Effector memory CD4-positive, alpha-beta T cell (primary cell): Measurements from ENCODE around the gene HOGA1.

Source experiments
- DNase-seq, 3 donors: peaks; one replicate each; pipeline ENCODE4 v3.0.0-alpha.2; 2020
- H3K27ac ChIP-seq: 2 replicates; pipeline ENCODE4 v1.7.0; 2013; ENCODE audit warnings: mild to moderate bottlenecking, low read length, moderate library complexity; ENCODE audit not compliant: insufficient read depth, poor library complexity, severe bottlenecking
- H3K27me3 ChIP-seq: replicated peaks from 2 replicates; pipeline ENCODE4 v1.7.0; 2013; ENCODE audit warnings: mild to moderate bottlenecking, low read length; ENCODE audit not compliant: insufficient read depth, control insufficient read depth, poor library complexity, severe bottlenecking
- H3K36me3 ChIP-seq: 2 replicates; pipeline ENCODE4 v1.7.0; 2013; ENCODE audit warnings: mild to moderate bottlenecking, low read length, moderate library complexity; ENCODE audit not compliant: control insufficient read depth, insufficient read depth
- H3K4me1 ChIP-seq: 2 replicates; pipeline ENCODE4 v1.7.0; 2013; ENCODE audit warnings: low read length, mild to moderate bottlenecking; ENCODE audit not compliant: control insufficient read depth, insufficient read depth, poor library complexity, severe bottlenecking
- H3K4me3 ChIP-seq: 2 replicates; pipeline ENCODE4 v1.7.0; 2013; ENCODE audit warnings: low read length, low read depth, mild to moderate bottlenecking; ENCODE audit not compliant: insufficient read depth, poor library complexity, severe bottlenecking
- H3K9me3 ChIP-seq: 2 replicates; pipeline ENCODE4 v1.7.0; 2013; ENCODE audit warnings: mild to moderate bottlenecking, low read length, moderate library complexity; ENCODE audit not compliant: control insufficient read depth

Gene HOGA1

GRCh38 chr10:97608991-97609561, 24.9 kb downstream of the HOGA1 start:
- Histone ChIP-seq H3K36me3 (no peaks in the 10 kb centered on the region), H3K27me3 (no peaks in the 10 kb centered on the region), H3K4me3 (no peak overlapping the region), H3K9me3 (no peaks in the 10 kb centered on the region), H3K4me1 (no peaks in the 10 kb centered on the region), H3K27ac (no peak overlapping the region)
- no peak for DNase-seq

DNA sequence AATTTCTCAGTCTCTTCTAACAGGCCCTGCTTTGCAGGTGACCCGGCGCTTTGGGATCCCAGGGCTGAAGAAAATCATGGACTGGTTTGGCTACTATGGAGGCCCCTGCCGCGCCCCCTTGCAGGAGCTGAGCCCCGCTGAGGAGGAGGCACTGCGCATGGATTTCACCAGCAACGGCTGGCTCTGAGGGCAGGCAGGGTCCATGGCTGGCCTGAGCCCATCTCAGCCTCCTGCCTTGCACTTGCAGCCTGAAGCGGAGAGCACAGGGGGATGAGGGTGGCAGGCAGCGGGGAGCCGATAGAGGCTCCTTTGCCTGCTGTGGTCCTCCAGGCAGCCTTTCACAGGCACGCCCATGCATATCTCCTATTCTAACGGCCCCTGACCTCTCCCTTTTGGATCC, 27.3 kb downstream of the HOGA1 start:
- Histone ChIP-seq H3K36me3 (no peaks in the 10 kb centered on the region), H3K9me3 (no peaks in the 10 kb centered on the region), H3K27ac (no peak overlapping the region), H3K27me3 (no peaks in the 10 kb centered on the region), H3K4me3 (no peak overlapping the region), H3K4me1 (no peaks in the 10 kb centered on the region)
- DNase-seq: no peak

DNA sequence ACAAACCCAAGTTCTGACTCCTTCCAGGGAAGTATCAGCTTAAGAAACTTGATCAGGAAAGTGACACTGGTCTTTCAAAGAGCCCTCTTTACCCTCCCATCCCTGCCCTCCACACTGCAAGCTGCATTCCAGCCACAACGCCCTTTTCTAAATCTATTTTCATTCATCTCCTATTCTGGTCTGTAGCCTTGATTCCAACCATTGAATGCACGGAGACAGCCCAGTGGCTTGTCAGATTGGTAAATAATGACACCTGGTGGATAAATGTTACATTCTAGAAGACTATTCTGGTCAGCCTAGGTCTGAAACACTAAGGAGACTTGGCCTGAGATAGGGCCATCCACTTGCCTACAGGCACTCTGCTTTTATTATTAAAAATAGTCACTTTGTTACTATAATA, 28.2 kb downstream of the HOGA1 start:
- Histone ChIP-seq H3K4me1 (no peaks in the 10 kb centered on the region), H3K4me3 (no peak overlapping the region), H3K36me3 (no peaks in the 10 kb centered on the region), H3K27me3 (no peaks in the 10 kb centered on the region), H3K9me3 (no peaks in the 10 kb centered on the region), H3K27ac (no peak overlapping the region)
- no peak for DNase-seq

DNA sequence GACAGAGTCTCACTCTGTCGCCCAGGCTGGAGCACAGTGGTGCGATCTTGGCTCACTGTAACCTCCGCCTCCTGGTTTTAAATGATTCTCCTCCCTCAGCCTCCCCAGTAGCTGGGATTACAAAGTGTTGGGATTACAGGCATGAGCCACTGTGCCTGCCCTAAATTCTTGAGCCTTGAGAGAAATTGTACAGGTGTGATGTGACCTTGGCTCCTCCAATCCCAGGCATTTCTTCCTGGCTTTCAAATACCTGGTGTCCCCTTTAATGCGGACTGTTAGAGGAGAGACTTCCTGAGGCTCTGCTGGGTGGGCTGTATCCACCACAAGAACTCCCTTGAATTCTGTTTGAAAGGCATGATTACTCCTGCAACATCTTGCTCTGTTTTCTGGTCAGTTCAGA, 34.1 kb downstream of the HOGA1 start:
- no peaks in the 10 kb centered on the region for H3K4me1 ChIP-seq
- H3K27ac ChIP-seq: no peak overlapping the region
- no peaks in the 10 kb centered on the region for H3K36me3 ChIP-seq
- no peak overlapping the region for H3K4me3 ChIP-seq
- H3K27me3 ChIP-seq: no peaks in the 10 kb centered on the region
- DNase-seq: no peak
- H3K9me3 ChIP-seq: no peaks in the 10 kb centered on the region

DNA sequence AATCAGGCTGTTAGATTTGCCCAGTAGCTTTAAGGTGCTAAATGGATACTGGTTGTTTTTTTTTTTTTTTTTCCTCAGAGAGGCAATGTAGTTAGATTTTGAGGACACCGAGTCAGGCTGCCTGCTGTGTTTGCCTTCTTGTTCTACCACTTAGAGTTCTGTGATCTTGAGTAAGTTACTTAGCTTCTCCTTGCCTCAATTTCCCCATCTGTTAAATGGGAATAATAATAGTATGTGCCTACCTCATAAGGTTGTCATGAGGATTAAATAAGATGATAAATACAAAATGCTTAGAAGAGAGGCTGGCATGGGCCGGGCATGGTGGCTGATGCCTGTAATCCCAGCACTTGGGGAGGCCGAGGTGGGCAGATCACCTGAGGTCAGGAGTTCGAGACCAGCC, 34.5 kb downstream of the HOGA1 start:
- Histone ChIP-seq H3K36me3 (no peaks in the 10 kb centered on the region), H3K27ac (no peak overlapping the region), H3K4me3 (no peak overlapping the region), H3K4me1 (no peaks in the 10 kb centered on the region), H3K27me3 (no peaks in the 10 kb centered on the region), H3K9me3 (no peaks in the 10 kb centered on the region)
- no peak for DNase-seq

DNA sequence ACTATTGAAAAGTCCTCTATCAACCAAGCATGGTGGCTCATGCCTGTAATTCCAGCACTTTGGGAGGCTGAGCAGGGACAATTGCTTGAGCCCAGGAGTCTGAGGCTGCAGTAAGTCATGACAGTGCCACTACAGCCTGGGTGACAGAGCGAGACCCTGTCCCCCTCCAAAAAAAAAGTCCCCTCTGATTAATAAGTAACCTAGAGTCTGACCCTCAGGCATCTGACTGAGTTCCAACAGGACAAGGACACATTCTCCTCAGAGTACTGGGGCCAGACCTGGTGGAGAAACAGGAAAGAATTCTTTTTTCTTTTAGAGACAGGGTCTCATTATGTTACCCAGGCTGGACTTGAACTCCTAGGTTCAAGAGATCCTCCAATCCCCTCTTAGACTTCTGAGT, 39.1 kb downstream of the HOGA1 start:
- Histone ChIP-seq H3K4me3 (no peak overlapping the region), H3K4me1 (no peaks in the 10 kb centered on the region), H3K27ac (no peak overlapping the region), H3K9me3 (no peaks in the 10 kb centered on the region), H3K27me3 (no peaks in the 10 kb centered on the region), H3K36me3 (no peaks in the 10 kb centered on the region)
- no peak for DNase-seq

GRCh38 chr10:97627731-97628130, 43.5 kb downstream of the HOGA1 start:
- no peak for DNase-seq
- H3K27me3 ChIP-seq: no peaks in the 10 kb centered on the region

DNA sequence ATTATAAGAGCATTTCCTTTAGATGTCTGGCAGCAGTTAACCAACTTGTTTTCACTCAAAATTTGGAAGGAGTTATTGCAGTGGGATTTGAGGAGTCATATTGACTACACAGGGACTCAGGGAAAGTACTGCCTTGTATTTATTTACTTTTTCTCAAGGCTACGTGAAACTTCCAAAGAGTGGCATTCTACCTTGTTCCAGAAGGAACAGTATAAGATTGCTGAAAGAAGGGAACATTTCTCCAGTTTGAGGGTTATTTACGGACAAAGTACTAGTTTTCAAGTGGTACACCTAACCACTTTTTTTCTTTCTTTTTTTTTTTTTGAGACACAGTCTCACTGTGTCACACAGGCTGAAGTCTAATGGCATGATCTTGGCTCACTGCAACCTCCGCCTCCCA, 44.0 kb downstream of the HOGA1 start:
- no peak overlapping the region for H3K27ac ChIP-seq
- H3K36me3 ChIP-seq: no peaks in the 10 kb centered on the region
- H3K9me3 ChIP-seq: no peaks in the 10 kb centered on the region
- no peak for DNase-seq
- no peaks in the 10 kb centered on the region for H3K27me3 ChIP-seq
- no peaks in the 10 kb centered on the region for H3K4me1 ChIP-seq
- no peak overlapping the region for H3K4me3 ChIP-seq

More at GRCh38 chr10:97627731-97628130, 43.5 kb downstream of the HOGA1 start:
- no peaks in the 10 kb centered on the region for H3K36me3 ChIP-seq
- H3K27ac ChIP-seq: no peak overlapping the region
- no peak overlapping the region for H3K4me3 ChIP-seq
- no peaks in the 10 kb centered on the region for H3K4me1 ChIP-seq
- no peaks in the 10 kb centered on the region for H3K9me3 ChIP-seq

DNA sequence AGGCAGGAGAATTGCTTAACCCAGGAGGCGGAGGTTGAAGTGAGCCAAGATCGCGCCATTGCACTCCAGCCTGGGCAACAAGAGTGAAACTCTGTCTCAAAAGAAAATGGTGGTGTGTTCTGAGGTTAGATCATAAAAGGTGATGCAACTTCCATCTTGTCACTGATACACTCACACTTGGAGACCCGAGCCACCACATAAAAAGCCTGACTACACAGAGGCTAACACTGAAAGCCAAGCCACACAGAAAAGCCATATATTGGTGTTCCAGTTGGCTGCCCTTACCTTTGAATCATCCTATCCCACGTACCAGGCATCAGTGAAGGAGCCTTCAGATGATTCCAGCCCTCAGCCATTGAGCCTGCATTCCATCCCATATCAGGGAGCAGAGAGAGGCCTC, 45.1 kb downstream of the HOGA1 start:
- no peak overlapping the region for H3K4me3 ChIP-seq
- H3K4me1 ChIP-seq: no peaks in the 10 kb centered on the region
- no peak overlapping the region for H3K27ac ChIP-seq
- no peaks in the 10 kb centered on the region for H3K9me3 ChIP-seq
- no peaks in the 10 kb centered on the region for H3K36me3 ChIP-seq
- H3K27me3 ChIP-seq: no peaks in the 10 kb centered on the region
- DNase-seq: no peak

- Histone ChIP-seq H3K4me3 (no peak overlapping the region), H3K9me3 (no peaks in the 10 kb centered on the region), H3K27ac (no peak overlapping the region), H3K4me1 (no peaks in the 10 kb centered on the region), H3K36me3 (no peaks in the 10 kb centered on the region), H3K27me3 (no peaks in the 10 kb centered on the region)
- DNase-seq: no peak
Observed at GRCh38 chr10:97631098-97631497, 46.9 kb downstream of the HOGA1 start.
